Neutrophil (primary cell): ENCODE results near the gene KRT85.

Experiments
- H3K27ac ChIP-seq: fragments of 200-600 bp; sonication (generic); 2 replicates; pipeline ENCODE4 v1.5.1; 2016; ENCODE audit warnings: mild to moderate bottlenecking, moderate library complexity
- H3K27me3 ChIP-seq: fragments of 200-600 bp; sonication (generic); 2 replicates; pipeline ENCODE4 v1.6.0; 2016; ENCODE audit warnings: mild to moderate bottlenecking
- H3K36me3 ChIP-seq: fragments of 200-600 bp; sonication (generic); 2 replicates; pipeline ENCODE4 v1.5.1; 2017
- H3K4me1 ChIP-seq, 2 experiments: fragments of 200-600 bp in 1 of 2; sonication (generic) in 1 of 2; 1 replicate in 1 of 2; 2 replicates in 1 of 2; pipeline versions ENCODE4 v1.5.1 to v1.6.1; 2013 to 2016; ENCODE audit warnings: low read depth in 1 of 2, low read length in 1 of 2, mild to moderate bottlenecking in 1 of 2, moderate library complexity in 1 of 2; ENCODE audit not compliant: control insufficient read depth in 1 of 2, insufficient read depth in 1 of 2
- H3K4me3 ChIP-seq, 2 experiments: fragments of 200-600 bp in 1 of 2; sonication (generic) in 1 of 2; 1 replicate in 1 of 2; 2 replicates in 1 of 2; pipeline ENCODE4 v1.5.1; 2013 to 2016; ENCODE audit warnings: low read depth in 1 of 2, low read length in 1 of 2, mild to moderate bottlenecking in 1 of 2, moderate library complexity in 1 of 2
- H3K9me3 ChIP-seq: fragments of 200-600 bp; sonication (generic); 2 replicates; pipeline ENCODE4 v1.5.1; 2016
- TF ChIP-seq, protein P1 (sequence below): fragments of 200-600 bp; sonication (generic); IDR thresholded peaks from 2 replicates; pipeline ENCODE4 v1.5.1; 2016; ENCODE audit warnings: antibody characterized with exemption

KRT85 gene

GRCh38 chr12:52341066-52341580, 26.2 kb downstream of the KRT85 start:
- H3K36me3 ChIP-seq, result no peaks in the 10 kb centered on the region
- no peak overlapping the region for H3K27ac ChIP-seq
- H3K9me3 ChIP-seq, result no peaks in the 10 kb centered on the region
- H3K27me3 ChIP-seq, result peaks cover 5% of the 10 kb centered on the region
- TF ChIP-seq, protein P1, sequence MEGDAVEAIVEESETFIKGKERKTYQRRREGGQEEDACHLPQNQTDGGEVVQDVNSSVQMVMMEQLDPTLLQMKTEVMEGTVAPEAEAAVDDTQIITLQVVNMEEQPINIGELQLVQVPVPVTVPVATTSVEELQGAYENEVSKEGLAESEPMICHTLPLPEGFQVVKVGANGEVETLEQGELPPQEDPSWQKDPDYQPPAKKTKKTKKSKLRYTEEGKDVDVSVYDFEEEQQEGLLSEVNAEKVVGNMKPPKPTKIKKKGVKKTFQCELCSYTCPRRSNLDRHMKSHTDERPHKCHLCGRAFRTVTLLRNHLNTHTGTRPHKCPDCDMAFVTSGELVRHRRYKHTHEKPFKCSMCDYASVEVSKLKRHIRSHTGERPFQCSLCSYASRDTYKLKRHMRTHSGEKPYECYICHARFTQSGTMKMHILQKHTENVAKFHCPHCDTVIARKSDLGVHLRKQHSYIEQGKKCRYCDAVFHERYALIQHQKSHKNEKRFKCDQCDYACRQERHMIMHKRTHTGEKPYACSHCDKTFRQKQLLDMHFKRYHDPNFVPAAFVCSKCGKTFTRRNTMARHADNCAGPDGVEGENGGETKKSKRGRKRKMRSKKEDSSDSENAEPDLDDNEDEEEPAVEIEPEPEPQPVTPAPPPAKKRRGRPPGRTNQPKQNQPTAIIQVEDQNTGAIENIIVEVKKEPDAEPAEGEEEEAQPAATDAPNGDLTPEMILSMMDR, result no peak
- H3K4me1 ChIP-seq, result no peaks in the 10 kb centered on the region
- H3K4me3 ChIP-seq, result no peak overlapping the region

DNA sequence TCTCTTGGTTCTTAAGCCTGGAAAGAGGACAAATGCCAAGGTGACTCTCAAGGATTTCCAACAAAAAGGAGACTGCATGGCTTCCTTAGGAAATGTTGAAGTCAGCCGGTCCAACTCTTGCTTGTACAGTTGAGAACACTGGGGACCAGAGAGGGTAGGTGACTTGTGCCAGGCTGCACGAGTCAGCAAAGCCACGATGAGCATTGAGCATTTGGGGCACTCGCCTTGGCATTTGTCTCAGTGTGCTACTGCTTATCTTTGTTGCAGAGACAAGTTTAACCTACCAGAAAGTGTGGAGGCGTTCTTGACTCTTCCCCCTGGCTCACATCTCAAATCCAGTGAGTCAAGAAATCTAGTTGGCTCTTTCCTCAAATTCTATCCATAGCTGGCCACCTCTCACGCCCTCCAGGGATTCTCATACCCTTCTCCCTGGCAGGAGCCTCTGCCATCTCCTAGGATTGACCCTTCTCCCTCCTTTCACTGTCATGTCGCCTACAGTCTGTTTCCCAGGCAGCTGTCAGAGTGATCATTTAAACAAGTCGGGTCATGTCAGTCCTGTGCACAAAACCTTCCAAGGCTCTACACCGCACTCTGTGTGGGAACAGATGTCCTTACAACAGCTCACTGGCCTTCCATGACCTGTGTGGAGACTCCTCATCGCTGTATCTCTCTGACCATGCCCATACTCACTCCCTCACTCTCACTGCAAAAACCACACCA, 28.9 kb downstream of the KRT85 start:
- H3K9me3 ChIP-seq, result no peaks in the 10 kb centered on the region
- peaks cover 15% of the 10 kb centered on the region for H3K27me3 ChIP-seq
- no peak overlapping the region for H3K27ac ChIP-seq
- TF ChIP-seq, protein P1, result no peak
- H3K4me3 ChIP-seq, result no peak overlapping the region
- no peaks in the 10 kb centered on the region for H3K4me1 ChIP-seq
- H3K36me3 ChIP-seq, result no peaks in the 10 kb centered on the region

DNA sequence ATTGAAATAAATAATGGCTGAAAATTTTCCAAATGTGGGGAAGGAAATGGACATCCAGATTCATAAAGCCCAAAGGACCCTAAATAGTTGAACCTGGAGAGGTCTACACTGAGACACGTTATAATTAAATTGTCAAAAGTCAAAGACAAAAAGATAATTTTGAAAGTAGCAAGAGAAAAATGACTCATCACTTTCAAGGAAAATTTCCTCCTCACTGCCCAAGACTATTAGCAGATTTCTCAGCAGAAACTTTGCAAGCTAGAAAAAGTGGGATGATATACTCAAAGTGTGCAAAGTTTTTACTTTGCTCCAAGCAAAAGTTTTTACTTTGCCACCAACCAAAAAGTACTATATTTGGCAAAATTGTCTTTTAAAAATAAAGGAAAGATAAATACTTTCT, 30.2 kb downstream of the KRT85 start:
- TF ChIP-seq, protein P1, result no peak
- no peaks in the 10 kb centered on the region for H3K36me3 ChIP-seq
- H3K27me3 ChIP-seq, result peaks cover 17% of the 10 kb centered on the region
- H3K4me3 ChIP-seq, result no peak overlapping the region
- no peaks in the 10 kb centered on the region for H3K4me1 ChIP-seq
- H3K9me3 ChIP-seq, result no peaks in the 10 kb centered on the region
- H3K27ac ChIP-seq, result no peak overlapping the region

DNA sequence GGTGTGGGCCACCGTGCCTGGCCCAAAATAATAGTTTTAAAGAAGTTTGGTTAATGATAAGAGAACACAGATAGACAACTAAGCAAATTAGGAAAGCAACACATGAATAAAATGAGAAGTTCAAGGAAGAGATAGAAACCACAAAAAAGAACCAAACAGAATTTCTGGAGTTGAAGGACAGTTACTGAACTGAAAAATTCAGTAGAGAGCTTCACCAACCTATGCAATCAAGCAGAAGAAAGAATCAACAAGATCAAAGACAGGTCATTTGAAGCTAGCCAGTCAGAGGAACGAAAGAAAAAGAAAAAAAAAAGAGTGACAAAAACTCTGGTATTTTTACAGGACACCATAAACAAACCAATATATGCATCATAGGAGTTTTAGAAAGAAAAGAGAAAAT, 30.6 kb downstream of the KRT85 start:
- TF ChIP-seq, protein P1, result no peak
- no peaks in the 10 kb centered on the region for H3K4me1 ChIP-seq
- no peak overlapping the region for H3K27ac ChIP-seq
- H3K36me3 ChIP-seq, result no peaks in the 10 kb centered on the region
- peaks cover 20% of the 10 kb centered on the region for H3K27me3 ChIP-seq
- no peak overlapping the region for H3K4me3 ChIP-seq
- H3K9me3 ChIP-seq, result no peaks in the 10 kb centered on the region

GRCh38 chr12:52335598-52336262, 31.6 kb downstream of the KRT85 start:
- Histone ChIP-seq H3K4me3 (no peak overlapping the region), H3K27ac (no peak overlapping the region), H3K9me3 (no peaks in the 10 kb centered on the region), H3K27me3 (peaks cover 24% of the 10 kb centered on the region), H3K4me1 (no peaks in the 10 kb centered on the region), H3K36me3 (no peaks in the 10 kb centered on the region)
- TF ChIP-seq, protein P1, result no peak
